ENCODE measurements around the gene CST8.
A peak's percentile ranks its signal among the peaks of the same experiment; 100 is the strongest.
"Not testable (repeated sequence)": the region's sequence is repeated elsewhere in the genome, so short reads cannot be mapped to it uniquely, and the experiment has no call there.

Gene CST8

GRCh38 chr20:23456873-23457272 is 34.0 kb upstream of the CST8 start:
- H3K4me1 Mint-ChIP-seq = peaks cover 19% of the 10 kb centered on the region
- H3K4me3 Mint-ChIP-seq = peak overlapping the region; percentile 42
- DNase-seq (ENCODE audit: low spot score in 2 of 2) = no peak
- H3K9me3 Mint-ChIP-seq = no peaks in the 10 kb centered on the region
- peak overlapping the region; percentile 90 for H3K27ac Mint-ChIP-seq
- H3K36me3 Mint-ChIP-seq = no peaks in the 10 kb centered on the region
- ATAC-seq = no peak

GRCh38 chr20:23459461-23460150 is 31.3 kb upstream of the CST8 start:
- Mint-ChIP-seq H3K4me1 (peaks cover 19% of the 10 kb centered on the region), H3K9me3 (no peaks in the 10 kb centered on the region), H3K36me3 (no peaks in the 10 kb centered on the region), H3K27ac (no peak overlapping the region), H3K4me3 (no peak overlapping the region)
- no peak for DNase-seq (ENCODE audit: low spot score in 2 of 2)
- no peak for ATAC-seq

GRCh38 chr20:23461180-23461579 is 29.7 kb upstream of the CST8 start:
- ATAC-seq (no peak), DNase-seq (ENCODE audit: low spot score in 2 of 2) (no peak)
- Mint-ChIP-seq H3K36me3 (no peaks in the 10 kb centered on the region), H3K4me3 (no peak overlapping the region), H3K4me1 (peaks cover 12% of the 10 kb centered on the region), H3K9me3 (no peaks in the 10 kb centered on the region), H3K27ac (no peak overlapping the region)

GRCh38 chr20:23466961-23467360 is 24.0 kb upstream of the CST8 start:
- not testable (repeated sequence) for H3K4me3 Mint-ChIP-seq; ATAC-seq; H3K4me1 Mint-ChIP-seq; DNase-seq (ENCODE audit: low spot score in 2 of 2); H3K36me3 Mint-ChIP-seq; H3K9me3 Mint-ChIP-seq; H3K27ac Mint-ChIP-seq

- DNase-seq (ENCODE audit: low spot score in 2 of 2); H3K9me3 Mint-ChIP-seq; H3K4me3 Mint-ChIP-seq; H3K4me1 Mint-ChIP-seq; H3K27ac Mint-ChIP-seq; ATAC-seq; H3K36me3 Mint-ChIP-seq: not testable (repeated sequence)
Measured at GRCh38 chr20:23472306-23472705, 18.6 kb upstream of the CST8 start.

- H3K4me1 Mint-ChIP-seq; DNase-seq (ENCODE audit: low spot score in 2 of 2); H3K9me3 Mint-ChIP-seq; ATAC-seq; H3K27ac Mint-ChIP-seq; H3K36me3 Mint-ChIP-seq; H3K4me3 Mint-ChIP-seq: not testable (repeated sequence)
Measured at GRCh38 chr20:23473293-23473692, 17.6 kb upstream of the CST8 start.

GRCh38 chr20:23475395-23475794 is 15.5 kb upstream of the CST8 start:
- no peaks in the 10 kb centered on the region for H3K9me3 Mint-ChIP-seq
- no peak overlapping the region for H3K27ac Mint-ChIP-seq
- DNase-seq (ENCODE audit: low spot score in 2 of 2) (no peak), ATAC-seq (no peak)
- H3K4me3 Mint-ChIP-seq = no peak overlapping the region
- H3K4me1 Mint-ChIP-seq = no peaks in the 10 kb centered on the region
- H3K36me3 Mint-ChIP-seq = no peaks in the 10 kb centered on the region

GRCh38 chr20:23476015-23476754 is 14.7 kb upstream of the CST8 start:
- H3K36me3 Mint-ChIP-seq = no peaks in the 10 kb centered on the region

GRCh38 chr20:23477223-23477622 is 13.7 kb upstream of the CST8 start:
- DNase-seq (ENCODE audit: low spot score in 2 of 2) (no peak), ATAC-seq (no peak)
- H3K36me3 Mint-ChIP-seq = no peaks in the 10 kb centered on the region
- no peaks in the 10 kb centered on the region for H3K4me1 Mint-ChIP-seq
- H3K9me3 Mint-ChIP-seq = no peaks in the 10 kb centered on the region
- no peak overlapping the region for H3K4me3 Mint-ChIP-seq
- no peak overlapping the region for H3K27ac Mint-ChIP-seq

More at GRCh38 chr20:23476015-23476754, 14.7 kb upstream of the CST8 start:
- no peak for ATAC-seq
- Mint-ChIP-seq H3K27ac (no peak overlapping the region), H3K9me3 (no peaks in the 10 kb centered on the region), H3K4me1 (no peaks in the 10 kb centered on the region), H3K4me3 (no peak overlapping the region)
- no peak for DNase-seq (ENCODE audit: low spot score in 2 of 2)

- DNase-seq (ENCODE audit: low spot score in 2 of 2) (no peak), ATAC-seq (peak; percentile 62)
- no peaks in the 10 kb centered on the region for H3K36me3 Mint-ChIP-seq
- H3K4me1 Mint-ChIP-seq = no peaks in the 10 kb centered on the region
- H3K9me3 Mint-ChIP-seq = no peaks in the 10 kb centered on the region
- H3K4me3 Mint-ChIP-seq = no peak overlapping the region
- H3K27ac Mint-ChIP-seq = no peak overlapping the region
Measured at GRCh38 chr20:23479043-23479442, 11.9 kb upstream of the CST8 start.

- no peak for ATAC-seq
- Mint-ChIP-seq H3K4me3 (no peak overlapping the region), H3K9me3 (no peaks in the 10 kb centered on the region), H3K4me1 (no peaks in the 10 kb centered on the region), H3K36me3 (no peaks in the 10 kb centered on the region), H3K27ac (no peak overlapping the region)
- no peak for DNase-seq (ENCODE audit: low spot score in 2 of 2)
Measured at GRCh38 chr20:23482138-23482537, 8.8 kb upstream of the CST8 start.

GRCh38 chr20:23484081-23484480 is 6.8 kb upstream of the CST8 start:
- no peak overlapping the region for H3K4me3 Mint-ChIP-seq
- H3K36me3 Mint-ChIP-seq = no peaks in the 10 kb centered on the region
- H3K4me1 Mint-ChIP-seq = no peaks in the 10 kb centered on the region
- no peak for DNase-seq (ENCODE audit: low spot score in 2 of 2)
- H3K9me3 Mint-ChIP-seq = no peaks in the 10 kb centered on the region
- ATAC-seq = no peak
- no peak overlapping the region for H3K27ac Mint-ChIP-seq

- Mint-ChIP-seq H3K27ac (no peak overlapping the region), H3K4me1 (peaks cover 5% of the 10 kb centered on the region), H3K9me3 (no peaks in the 10 kb centered on the region), H3K36me3 (no peaks in the 10 kb centered on the region), H3K4me3 (no peak overlapping the region)
- DNase-seq (ENCODE audit: low spot score in 2 of 2) (no peak), ATAC-seq (no peak)
Measured at GRCh38 chr20:23488470-23488869, 2.4 kb upstream of the CST8 start.

GRCh38 chr20:23488996-23489395 is 1.9 kb upstream of the CST8 start:
- ATAC-seq = no peak
- Mint-ChIP-seq H3K9me3 (no peaks in the 10 kb centered on the region), H3K4me1 (peaks cover 5% of the 10 kb centered on the region), H3K4me3 (no peak overlapping the region), H3K36me3 (no peaks in the 10 kb centered on the region), H3K27ac (no peak overlapping the region)
- no peak for DNase-seq (ENCODE audit: low spot score in 2 of 2)

GRCh38 chr20:23492292-23492691 is 1.4 kb downstream of the CST8 start:
- no peaks in the 10 kb centered on the region for H3K36me3 Mint-ChIP-seq
- H3K9me3 Mint-ChIP-seq = peaks cover 6% of the 10 kb centered on the region
- H3K4me1 Mint-ChIP-seq = peaks cover 11% of the 10 kb centered on the region
- no peak for DNase-seq (ENCODE audit: low spot score in 2 of 2)
- peak; percentile 65 for ATAC-seq
- H3K27ac Mint-ChIP-seq = no peak overlapping the region
- H3K4me3 Mint-ChIP-seq = no peak overlapping the region

GRCh38 chr20:23493172-23493772 is 2.4 kb downstream of the CST8 start:
- no peak overlapping the region for H3K4me3 Mint-ChIP-seq
- peaks cover 10% of the 10 kb centered on the region for H3K9me3 Mint-ChIP-seq
- H3K27ac Mint-ChIP-seq = no peak overlapping the region
- no peak for ATAC-seq
- H3K36me3 Mint-ChIP-seq = no peaks in the 10 kb centered on the region
- H3K4me1 Mint-ChIP-seq = peaks cover 19% of the 10 kb centered on the region
- DNase-seq (ENCODE audit: low spot score in 2 of 2) = no peak

Measured in stimulated activated effector memory CD8-positive, alpha-beta T cell treated with anti-CD3 and anti-CD28 coated beads, Interleukin-12 subunit alpha, Interleukin-12 subunit beta, amount 100 ng/mL, for 72 hours (primary cell).